BJ (cell line): ENCODE results near the gene MTNR1B. TPM values are rescaled to one million over a fixed set of nuclear protein-coding genes. Genes with fewer than 3 reads are reported as not detected.

Source experiments
- CTCF ChIA-PET: fragments of 350-600 bp; formaldehyde crosslinking; extraction: SDS; loops from one replicate; lab custom pipeline; 2021; ENCODE audit warnings: antibody characterized with exemption, inconsistent platforms; lab: Yijun Ruan, JAX
- POLR2A ChIA-PET: fragments of 300-600 bp; sonication (Branson Sonifier 250); formaldehyde crosslinking; extraction: SDS; loops from one replicate; lab custom pipeline; 2021; ENCODE audit warnings: antibody characterized with exemption; lab: Charles Lee
- DNase-seq: peaks from one replicate; pipeline ENCODE4 v3.0.0-alpha.2; 2011; ENCODE audit warnings: low read depth
- H3K27me3 ChIP-seq: 2 replicates; pipeline ENCODE4 v1.6.0; 2011; ENCODE audit warnings: low read length; ENCODE audit not compliant: control insufficient read depth, insufficient read depth
- H3K36me3 ChIP-seq: 2 replicates; pipeline ENCODE4 v1.5.1; 2011; ENCODE audit warnings: low read length; ENCODE audit not compliant: control insufficient read depth, insufficient read depth
- H3K4me3 ChIP-seq: 2 replicates; pipeline ENCODE4 v1.5.1; 2011; ENCODE audit warnings: low read depth, mild to moderate bottlenecking, control low read depth, low read length
- CTCF ChIP-seq: IDR thresholded peaks from 2 replicates; pipeline ENCODE4 v1.5.1; 2011; ENCODE audit warnings: low read depth, mild to moderate bottlenecking, control low read depth, inconsistent platforms, low read length, moderate library complexity; ENCODE audit not compliant: insufficient read depth
- polyA plus RNA-seq: library from polyadenylated mRNA; depleted of rRNA; stranded (reverse); fragments of >200 nt; gene quantifications from 2 replicates; pipeline ENCODE4 v1.2.3, GENCODE V29; 2011

MTNR1B gene
- polyA plus RNA-seq, 1 experiment, result not detected

GRCh38 chr11:92980312-92980711 lies 10.9 kb downstream of the MTNR1B start:
- H3K36me3 ChIP-seq, result no peaks in the 10 kb centered on the region
- no peak for DNase-seq
- ChIA-PET CTCF (interaction anchor here (1.0 kb wide), 1 partner anchor 85 kb away, joined by 3 read pairs; no protein-coding TSS in a partner anchor), POLR2A (no interaction called here)
- no peak for TF ChIP-seq CTCF
- H3K4me3 ChIP-seq, result no peak overlapping the region
- H3K27me3 ChIP-seq, result no peaks in the 10 kb centered on the region; the same call in 1 of the 2 replicates

- DNase-seq, result no peak
- Histone ChIP-seq H3K27me3 (no peaks in the 10 kb centered on the region; the same call in 1 of the 2 replicates), H3K36me3 (no peaks in the 10 kb centered on the region), H3K4me3 (no peak overlapping the region)
- ChIA-PET CTCF (no interaction called here), POLR2A (no interaction called here)
- no peak for TF ChIP-seq CTCF
These were observed 12.1 kb downstream of the MTNR1B start for GRCh38 chr11:92981508-92982043.

- H3K27me3 ChIP-seq, result no peaks in the 10 kb centered on the region; the same call in 1 of the 2 replicates
- no peaks in the 10 kb centered on the region for H3K36me3 ChIP-seq
- no peak for TF ChIP-seq CTCF
- POLR2A ChIA-PET, result no interaction called here
- DNase-seq, result no peak
- CTCF ChIA-PET, result no interaction called here
- H3K4me3 ChIP-seq, result no peak overlapping the region
These were observed 17.1 kb downstream of the MTNR1B start for GRCh38 chr11:92986585-92986984.

GRCh38 chr11:92993004-92993403 lies 23.6 kb downstream of the MTNR1B start:
- no peak for DNase-seq
- ChIA-PET POLR2A (no interaction called here), CTCF (no interaction called here)
- Histone ChIP-seq H3K27me3 (no peaks in the 10 kb centered on the region), H3K36me3 (no peaks in the 10 kb centered on the region), H3K4me3 (no peak overlapping the region)
- TF ChIP-seq CTCF, result no peak

- ChIA-PET CTCF (interaction anchor here (0.6 to 1.1 kb wide), 2 partner anchors 12 to 53 kb away, joined by 3 read pairs; no protein-coding TSS in a partner anchor), POLR2A (no interaction called here)
- no peak for TF ChIP-seq CTCF
These were observed 31.3 kb downstream of the MTNR1B start for GRCh38 chr11:93000511-93001476.

More at GRCh38 chr11:93000511-93001476, 31.3 kb downstream of the MTNR1B start:
- no peak overlapping the region for H3K4me3 ChIP-seq
- H3K36me3 ChIP-seq, result no peaks in the 10 kb centered on the region
- DNase-seq, result peak; percentile 63
- no peaks in the 10 kb centered on the region for H3K27me3 ChIP-seq
